ENCODE results near the gene LRRC27.

DNA sequence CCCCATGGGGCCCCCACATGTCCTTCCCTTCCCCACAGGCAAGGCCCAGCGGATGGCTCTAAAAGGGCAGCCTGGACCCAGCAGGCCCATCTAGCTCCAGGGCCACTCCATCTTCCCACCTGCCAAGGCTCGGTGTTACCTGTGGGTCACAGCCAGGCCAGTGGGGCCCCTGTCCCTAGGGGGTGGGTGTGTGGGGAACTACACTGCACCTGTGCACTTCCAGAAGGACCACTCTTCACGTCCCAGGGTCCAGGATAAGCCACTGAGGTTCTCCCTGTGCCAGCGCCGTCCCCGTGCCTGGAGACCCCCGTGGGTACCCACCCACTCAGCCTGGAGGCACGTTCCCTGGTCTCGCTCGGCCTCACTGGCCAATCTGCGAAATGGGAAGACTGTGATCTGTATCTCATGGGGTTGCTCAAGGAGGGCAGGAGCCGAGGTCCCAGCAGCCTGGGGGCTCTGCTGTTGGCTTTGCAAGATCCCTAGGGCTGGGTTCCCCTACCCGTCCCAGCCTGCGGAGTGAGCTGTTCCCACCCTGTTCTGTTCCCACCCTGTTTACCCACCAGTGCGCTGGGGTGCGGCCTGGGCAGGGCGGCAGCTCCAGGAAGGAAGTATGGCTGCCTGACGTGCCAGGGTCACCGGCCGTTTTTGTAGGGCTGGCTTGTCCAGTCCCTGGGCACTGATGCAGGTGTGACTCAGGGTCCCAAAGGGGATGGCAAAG, 69.6 kb downstream of the LRRC27 start:
- no peak for TF ChIP-seq ZNF274 (IDR thresholded peaks at IDR 0.05; ENCODE audit: low read depth, low read length)
- TF ChIP-seq ZFX (IDR thresholded peaks at IDR 0.05) = no peak
- TF ChIP-seq, protein P1, sequence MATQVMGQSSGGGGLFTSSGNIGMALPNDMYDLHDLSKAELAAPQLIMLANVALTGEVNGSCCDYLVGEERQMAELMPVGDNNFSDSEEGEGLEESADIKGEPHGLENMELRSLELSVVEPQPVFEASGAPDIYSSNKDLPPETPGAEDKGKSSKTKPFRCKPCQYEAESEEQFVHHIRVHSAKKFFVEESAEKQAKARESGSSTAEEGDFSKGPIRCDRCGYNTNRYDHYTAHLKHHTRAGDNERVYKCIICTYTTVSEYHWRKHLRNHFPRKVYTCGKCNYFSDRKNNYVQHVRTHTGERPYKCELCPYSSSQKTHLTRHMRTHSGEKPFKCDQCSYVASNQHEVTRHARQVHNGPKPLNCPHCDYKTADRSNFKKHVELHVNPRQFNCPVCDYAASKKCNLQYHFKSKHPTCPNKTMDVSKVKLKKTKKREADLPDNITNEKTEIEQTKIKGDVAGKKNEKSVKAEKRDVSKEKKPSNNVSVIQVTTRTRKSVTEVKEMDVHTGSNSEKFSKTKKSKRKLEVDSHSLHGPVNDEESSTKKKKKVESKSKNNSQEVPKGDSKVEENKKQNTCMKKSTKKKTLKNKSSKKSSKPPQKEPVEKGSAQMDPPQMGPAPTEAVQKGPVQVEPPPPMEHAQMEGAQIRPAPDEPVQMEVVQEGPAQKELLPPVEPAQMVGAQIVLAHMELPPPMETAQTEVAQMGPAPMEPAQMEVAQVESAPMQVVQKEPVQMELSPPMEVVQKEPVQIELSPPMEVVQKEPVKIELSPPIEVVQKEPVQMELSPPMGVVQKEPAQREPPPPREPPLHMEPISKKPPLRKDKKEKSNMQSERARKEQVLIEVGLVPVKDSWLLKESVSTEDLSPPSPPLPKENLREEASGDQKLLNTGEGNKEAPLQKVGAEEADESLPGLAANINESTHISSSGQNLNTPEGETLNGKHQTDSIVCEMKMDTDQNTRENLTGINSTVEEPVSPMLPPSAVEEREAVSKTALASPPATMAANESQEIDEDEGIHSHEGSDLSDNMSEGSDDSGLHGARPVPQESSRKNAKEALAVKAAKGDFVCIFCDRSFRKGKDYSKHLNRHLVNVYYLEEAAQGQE (IDR thresholded peaks at IDR 0.05; ENCODE audit: low read depth) = no peak
- no peak for TF ChIP-seq EZH2 (IDR thresholded peaks at IDR 0.05)
- TF ChIP-seq, protein P2, sequence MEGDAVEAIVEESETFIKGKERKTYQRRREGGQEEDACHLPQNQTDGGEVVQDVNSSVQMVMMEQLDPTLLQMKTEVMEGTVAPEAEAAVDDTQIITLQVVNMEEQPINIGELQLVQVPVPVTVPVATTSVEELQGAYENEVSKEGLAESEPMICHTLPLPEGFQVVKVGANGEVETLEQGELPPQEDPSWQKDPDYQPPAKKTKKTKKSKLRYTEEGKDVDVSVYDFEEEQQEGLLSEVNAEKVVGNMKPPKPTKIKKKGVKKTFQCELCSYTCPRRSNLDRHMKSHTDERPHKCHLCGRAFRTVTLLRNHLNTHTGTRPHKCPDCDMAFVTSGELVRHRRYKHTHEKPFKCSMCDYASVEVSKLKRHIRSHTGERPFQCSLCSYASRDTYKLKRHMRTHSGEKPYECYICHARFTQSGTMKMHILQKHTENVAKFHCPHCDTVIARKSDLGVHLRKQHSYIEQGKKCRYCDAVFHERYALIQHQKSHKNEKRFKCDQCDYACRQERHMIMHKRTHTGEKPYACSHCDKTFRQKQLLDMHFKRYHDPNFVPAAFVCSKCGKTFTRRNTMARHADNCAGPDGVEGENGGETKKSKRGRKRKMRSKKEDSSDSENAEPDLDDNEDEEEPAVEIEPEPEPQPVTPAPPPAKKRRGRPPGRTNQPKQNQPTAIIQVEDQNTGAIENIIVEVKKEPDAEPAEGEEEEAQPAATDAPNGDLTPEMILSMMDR (IDR thresholded peaks at IDR 0.05 in 2 of 3, conservative IDR thresholded peaks at IDR 0.05 in 1 of 3; ENCODE audit: borderline replicate concordance in 1 of 3, insufficient read depth in 1 of 3, low read depth in 2 of 3, low read length in 2 of 3) = no peak
- no peak for TF ChIP-seq JUND (IDR thresholded peaks at IDR 0.05)
- TF ChIP-seq CEBPB (IDR thresholded peaks at IDR 0.05; ENCODE audit: low read depth) = no peak
- no peak for TF ChIP-seq EZH2phosphoT487 (IDR thresholded peaks at IDR 0.05; ENCODE audit: borderline replicate concordance)
- TF ChIP-seq CBX3 (IDR thresholded peaks at IDR 0.05; ENCODE audit: low read depth) = no peak
- TF ChIP-seq, protein P3, sequence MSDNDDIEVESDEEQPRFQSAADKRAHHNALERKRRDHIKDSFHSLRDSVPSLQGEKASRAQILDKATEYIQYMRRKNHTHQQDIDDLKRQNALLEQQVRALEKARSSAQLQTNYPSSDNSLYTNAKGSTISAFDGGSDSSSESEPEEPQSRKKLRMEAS (IDR thresholded peaks at IDR 0.05) = no peak
- TF ChIP-seq EGR1 (IDR thresholded peaks at IDR 0.05; ENCODE audit: low read depth) = no peak
- TF ChIP-seq RAD21 (IDR thresholded peaks at IDR 0.05; ENCODE audit: low read depth) = no peak
- no peak for TF ChIP-seq POLR2A (IDR thresholded peaks at IDR 0.05; ENCODE audit: borderline replicate concordance, extremely low read depth, insufficient read depth, insufficient read length)
- TF ChIP-seq SP1 (IDR thresholded peaks at IDR 0.05; ENCODE audit: low read depth) = no peak
